H9 (cell line): ENCODE results near the gene WWC2. TPM values are rescaled to one million over a fixed set of nuclear protein-coding genes. Genes with fewer than 3 reads are reported as not detected.

Experiments used
- DNase-seq: peaks from one replicate; pipeline ENCODE4 v3.0.0-alpha.2; 2017
- H2AFZ ChIP-seq: one replicate; pipeline ENCODE4 v1.6.1; 2013; ENCODE audit warnings: mild to moderate bottlenecking, low read length, control low read depth, moderate library complexity
- H2AK5ac ChIP-seq: 2 replicates; pipeline ENCODE4 v1.6.1; 2013; ENCODE audit warnings: low read length, control low read depth, mixed read lengths; ENCODE audit not compliant: insufficient read length
- H2BK120ac ChIP-seq: one replicate; pipeline ENCODE4 v1.6.1; 2013; ENCODE audit warnings: low read depth, mild to moderate bottlenecking, low read length, control low read depth, inconsistent platforms; ENCODE audit not compliant: poor library complexity, severe bottlenecking
- H2BK12ac ChIP-seq: 2 replicates; pipeline ENCODE4 v1.6.1; 2013; ENCODE audit warnings: low read length, control low read depth, mixed read lengths, low read depth; ENCODE audit not compliant: insufficient read length
- H2BK15ac ChIP-seq: 2 replicates; pipeline ENCODE4 v1.6.1; 2013; ENCODE audit warnings: low read depth, low read length, control low read depth
- H2BK20ac ChIP-seq: one replicate; pipeline ENCODE4 v1.6.1; 2013; ENCODE audit warnings: low read depth, mild to moderate bottlenecking, low read length, control low read depth, inconsistent platforms; ENCODE audit not compliant: poor library complexity, severe bottlenecking
- H2BK5ac ChIP-seq: 2 replicates; pipeline ENCODE4 v1.6.1; 2013; ENCODE audit warnings: low read length, control low read depth, mixed read lengths; ENCODE audit not compliant: insufficient read length
- H3K14ac ChIP-seq: 2 replicates; pipeline ENCODE4 v1.6.1; 2013; ENCODE audit warnings: low read length, control low read depth; ENCODE audit not compliant: insufficient read depth
- H3K18ac ChIP-seq: 2 replicates; pipeline ENCODE4 v1.6.1; 2013; ENCODE audit warnings: low read depth, mild to moderate bottlenecking, mixed read lengths, low read length, control low read depth; ENCODE audit not compliant: insufficient read length
- H3K23ac ChIP-seq: 2 replicates; pipeline ENCODE4 v1.6.1; 2013; ENCODE audit warnings: low read length, control low read depth, mixed read lengths, low read depth; ENCODE audit not compliant: insufficient read length
- H3K23me2 ChIP-seq: 2 replicates; pipeline ENCODE4 v1.6.1; 2013; ENCODE audit warnings: low read depth, mild to moderate bottlenecking, mixed read lengths, low read length, control low read depth; ENCODE audit not compliant: insufficient read length, poor library complexity, severe bottlenecking
- H3K27ac ChIP-seq: 2 replicates; pipeline ENCODE4 v1.5.1; 2013; ENCODE audit warnings: low read length, control low read depth, mixed read lengths, low read depth; ENCODE audit not compliant: insufficient read length
- H3K27me3 ChIP-seq: 2 replicates; pipeline ENCODE4 v1.6.1; 2013; ENCODE audit warnings: low read length, control low read depth, inconsistent platforms; ENCODE audit not compliant: insufficient read depth
- H3K4ac ChIP-seq: 2 replicates; pipeline ENCODE4 v1.6.1; 2013; ENCODE audit warnings: low read depth, mild to moderate bottlenecking, control low read depth, inconsistent platforms, low read length, moderate library complexity
- H3K4me1 ChIP-seq: 2 replicates; pipeline ENCODE4 v1.6.1; 2013; ENCODE audit warnings: low read length, control low read depth, inconsistent platforms; ENCODE audit not compliant: insufficient read depth
- H3K4me2 ChIP-seq: 2 replicates; pipeline ENCODE4 v1.6.1; 2013; ENCODE audit warnings: low read length, control low read depth, mixed read lengths; ENCODE audit not compliant: insufficient read length, insufficient read depth
- H3K56ac ChIP-seq: 2 replicates; pipeline ENCODE4 v1.6.1; 2013; ENCODE audit warnings: low read depth, mild to moderate bottlenecking, mixed read lengths, low read length, control low read depth; ENCODE audit not compliant: insufficient read length
- H3K79me1 ChIP-seq: 2 replicates; pipeline ENCODE4 v1.6.1; 2013; ENCODE audit warnings: low read depth, mild to moderate bottlenecking, moderate library complexity, low read length, control low read depth, inconsistent platforms; ENCODE audit not compliant: insufficient read depth, poor library complexity, severe bottlenecking
- H3K79me2 ChIP-seq: 2 replicates; pipeline ENCODE4 v1.6.1; 2013; ENCODE audit warnings: low read length, control low read depth, inconsistent platforms; ENCODE audit not compliant: insufficient read depth
- H3K9ac ChIP-seq: 2 replicates; pipeline ENCODE4 v1.6.1; 2013; ENCODE audit warnings: low read length, control low read depth, mixed read lengths; ENCODE audit not compliant: insufficient read length; ENCODE audit errors: extremely low read depth
- H3K9me3 ChIP-seq: one replicate; pipeline ENCODE4 v1.6.1; 2013; ENCODE audit warnings: low read depth, low read length, inconsistent platforms; ENCODE audit not compliant: control insufficient read depth
- H3T11ph ChIP-seq: one replicate; pipeline ENCODE4 v1.6.1; 2013; ENCODE audit warnings: mild to moderate bottlenecking, low read length, control low read depth, inconsistent platforms
- H4K20me1 ChIP-seq: one replicate; pipeline ENCODE4 v1.6.1; 2013; ENCODE audit not compliant: control insufficient read depth, insufficient read length, insufficient read depth
- H4K5ac ChIP-seq: 2 replicates; pipeline ENCODE4 v1.6.1; 2013; ENCODE audit warnings: low read depth, mild to moderate bottlenecking, mixed read lengths, low read length, control low read depth; ENCODE audit not compliant: insufficient read length
- H4K8ac ChIP-seq: replicated peaks from 2 replicates; pipeline ENCODE4 v1.6.1; 2013; ENCODE audit warnings: low read length, control low read depth, mixed read lengths, low read depth; ENCODE audit not compliant: insufficient read length
- H4K91ac ChIP-seq: 2 replicates; pipeline ENCODE4 v1.6.1; 2013; ENCODE audit warnings: low read depth, mild to moderate bottlenecking, moderate library complexity, mixed read lengths, low read length, control low read depth; ENCODE audit not compliant: insufficient read length
- H3K27ac Mint-ChIP-seq, 3 experiments: 2 replicates in 2 of 3; 3 replicates in 1 of 3; pipeline ENCODE4 v1.8.0; 2020 to 2021; ENCODE audit warnings: mixed read lengths in 3 of 3, mild to moderate bottlenecking in 1 of 3, moderate library complexity in 1 of 3
- H3K27me3 Mint-ChIP-seq: 2 replicates; pipeline ENCODE4 v1.8.0; 2021; ENCODE audit warnings: low read depth, mild to moderate bottlenecking, moderate library complexity, mixed read lengths
- H3K36me3 Mint-ChIP-seq, 3 experiments: 2 replicates in 2 of 3; 3 replicates in 1 of 3; pipeline ENCODE4 v1.8.0; 2020 to 2021; ENCODE audit warnings: low read depth in 3 of 3, mixed read lengths in 3 of 3; ENCODE audit not compliant: insufficient read depth in 1 of 3
- H3K4me1 Mint-ChIP-seq, 2 experiments: 2 replicates each; pipeline ENCODE4 v1.8.0; 2020; ENCODE audit warnings: mixed read lengths in 2 of 2
- H3K4me3 Mint-ChIP-seq, 2 experiments: 2 replicates in 1 of 2; 3 replicates in 1 of 2; pipeline ENCODE4 v1.8.0; 2020 to 2021; ENCODE audit warnings: mild to moderate bottlenecking in 2 of 2, mixed read lengths in 2 of 2, moderate library complexity in 1 of 2
- H3K9me3 Mint-ChIP-seq, 2 experiments: 2 replicates in 1 of 2; 3 replicates in 1 of 2; pipeline ENCODE4 v1.8.0; 2020; ENCODE audit warnings: mild to moderate bottlenecking in 2 of 2, mixed read lengths in 2 of 2, moderate library complexity in 1 of 2
- CTCF ChIP-seq: fragments of 200-600 bp; sonication (generic); conservative IDR thresholded peaks from 3 replicates; pipeline ENCODE4 v1.8.0; 2021; ENCODE audit warnings: antibody characterized with exemption, mild to moderate bottlenecking
- WGBS: extraction: QIAGEN DNeasy Blood & Tissue Kit; methylation state at CpG from one replicate; pipeline ENCODE4 v1.1.7; 2013; ENCODE audit warnings: missing lambda C conversion rate, low lambda C conversion rate, mixed read lengths; ENCODE audit not compliant: insufficient read length; ENCODE audit errors: extremely low coverage; 5-methylcytosine and 5-hydroxymethylcytosine counted together
- total RNA-seq: library from RNA; stranded (reverse); gene quantifications from 2 replicates; pipeline ENCODE4 v1.2.1, GENCODE V29; 2021

WWC2 gene
- total RNA-seq, 1 experiment from 2014 or later = 106 TPM

- H2AK5ac ChIP-seq = no peak overlapping the region
- no CpG with 5 or more reads among the region's 6 CpGs for WGBS
- H3K27me3 Mint-ChIP-seq = peaks cover 2% of the 10 kb centered on the region; the same call in 1 of the 2 replicates
These were observed 41.8 kb upstream of the WWC2 start for GRCh38 chr4:183057255-183057654.

More at GRCh38 chr4:183057255-183057654, 41.8 kb upstream of the WWC2 start:
- Histone ChIP-seq H3K4me1 (no peaks in the 10 kb centered on the region), H3K27ac (no peak overlapping the region), H4K8ac (no peak overlapping the region), H2AFZ (no peak overlapping the region), H3K9me3 (no peaks in the 10 kb centered on the region), H3K27me3 (no peaks in the 10 kb centered on the region), H3K56ac (no peak overlapping the region), H3K9ac (no peak overlapping the region), H3K79me1 (no peaks in the 10 kb centered on the region), H3K23me2 (no peaks in the 10 kb centered on the region), H3K14ac (no peak overlapping the region), H2BK120ac (no peak overlapping the region), H3K18ac (no peak overlapping the region), H2BK20ac (no peak overlapping the region), H4K5ac (no peak overlapping the region), H3K79me2 (no peaks in the 10 kb centered on the region), H4K20me1 (no peaks in the 10 kb centered on the region), H3K23ac (no peak overlapping the region), H3K4ac (no peak overlapping the region), H4K91ac (no peak overlapping the region), H2BK5ac (no peak overlapping the region), H3K4me2 (no peak overlapping the region), H3T11ph (no peak overlapping the region), H2BK15ac (no peak overlapping the region), H2BK12ac (no peak overlapping the region)
- no peak for DNase-seq
- no peak for TF ChIP-seq CTCF
- no peaks in the 10 kb centered on the region for H3K4me1 Mint-ChIP-seq
- no peak overlapping the region for H3K4me3 Mint-ChIP-seq
- H3K9me3 Mint-ChIP-seq = 0 out of 5 replicates have a peak, but pooled peaks cover 0 to 2% of the 10 kb centered on the region in 2 experiments
- peaks cover 0 to 2% (median 0%) of the 10 kb centered on the region in 3 experiments; a peak in 1 of 7 replicates for H3K36me3 Mint-ChIP-seq
- no peak overlapping the region for H3K27ac Mint-ChIP-seq
